ENCODE results near the gene TUBE1.

Gene TUBE1

DNA sequence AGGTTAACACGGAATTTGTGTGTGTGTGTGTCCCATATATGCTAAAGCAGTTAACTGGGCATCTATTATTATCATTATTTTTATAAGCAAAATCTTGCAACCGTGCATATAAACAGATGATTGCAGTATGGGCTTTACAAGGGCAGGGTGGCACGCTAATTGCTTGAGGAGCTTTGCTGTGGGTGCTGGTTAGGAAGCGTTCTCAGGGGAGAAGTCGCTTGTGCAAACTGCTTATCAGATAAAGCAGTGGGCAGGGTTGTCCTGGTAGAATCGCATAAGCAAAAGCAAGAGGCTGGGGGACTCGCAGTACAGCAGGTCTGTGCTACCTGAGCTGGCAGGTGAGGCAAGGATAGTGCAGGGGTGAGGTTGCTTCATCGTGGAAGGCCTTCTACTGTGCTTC, 43.1 kb downstream of the TUBE1 start:
- TF ChIP-seq SNAI2 (CRISPR knock-in tag; IDR thresholded peaks at IDR 0.05) (no peak), ARNTL (CRISPR knock-in tag; IDR thresholded peaks at IDR 0.05; ENCODE audit: borderline replicate concordance, low read depth) (no peak), GLIS3 (CRISPR knock-in tag; IDR thresholded peaks at IDR 0.05) (no peak), ZFP30 (CRISPR knock-in tag; IDR thresholded peaks at IDR 0.05) (no peak), ISL1 (CRISPR knock-in tag; IDR thresholded peaks at IDR 0.05) (no peak), TCF4 (CRISPR knock-in tag; IDR thresholded peaks at IDR 0.05; ENCODE audit: borderline replicate concordance) (no peak), TOX (CRISPR knock-in tag; IDR thresholded peaks at IDR 0.05; ENCODE audit: borderline replicate concordance) (no peak)
- TF ChIP-seq, protein P1, sequence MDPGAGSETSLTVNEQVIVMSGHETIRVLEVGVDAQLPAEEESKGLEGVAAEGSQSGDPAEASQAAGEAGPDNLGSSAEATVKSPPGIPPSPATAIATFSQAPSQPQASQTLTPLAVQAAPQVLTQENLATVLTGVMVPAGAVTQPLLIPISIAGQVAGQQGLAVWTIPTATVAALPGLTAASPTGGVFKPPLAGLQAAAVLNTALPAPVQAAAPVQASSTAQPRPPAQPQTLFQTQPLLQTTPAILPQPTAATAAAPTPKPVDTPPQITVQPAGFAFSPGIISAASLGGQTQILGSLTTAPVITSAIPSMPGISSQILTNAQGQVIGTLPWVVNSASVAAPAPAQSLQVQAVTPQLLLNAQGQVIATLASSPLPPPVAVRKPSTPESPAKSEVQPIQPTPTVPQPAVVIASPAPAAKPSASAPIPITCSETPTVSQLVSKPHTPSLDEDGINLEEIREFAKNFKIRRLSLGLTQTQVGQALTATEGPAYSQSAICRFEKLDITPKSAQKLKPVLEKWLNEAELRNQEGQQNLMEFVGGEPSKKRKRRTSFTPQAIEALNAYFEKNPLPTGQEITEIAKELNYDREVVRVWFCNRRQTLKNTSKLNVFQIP (CRISPR knock-in tag; IDR thresholded peaks at IDR 0.05; ENCODE audit: borderline replicate concordance, low read depth), result no peak
- ATAC-seq, result no peak

DNA sequence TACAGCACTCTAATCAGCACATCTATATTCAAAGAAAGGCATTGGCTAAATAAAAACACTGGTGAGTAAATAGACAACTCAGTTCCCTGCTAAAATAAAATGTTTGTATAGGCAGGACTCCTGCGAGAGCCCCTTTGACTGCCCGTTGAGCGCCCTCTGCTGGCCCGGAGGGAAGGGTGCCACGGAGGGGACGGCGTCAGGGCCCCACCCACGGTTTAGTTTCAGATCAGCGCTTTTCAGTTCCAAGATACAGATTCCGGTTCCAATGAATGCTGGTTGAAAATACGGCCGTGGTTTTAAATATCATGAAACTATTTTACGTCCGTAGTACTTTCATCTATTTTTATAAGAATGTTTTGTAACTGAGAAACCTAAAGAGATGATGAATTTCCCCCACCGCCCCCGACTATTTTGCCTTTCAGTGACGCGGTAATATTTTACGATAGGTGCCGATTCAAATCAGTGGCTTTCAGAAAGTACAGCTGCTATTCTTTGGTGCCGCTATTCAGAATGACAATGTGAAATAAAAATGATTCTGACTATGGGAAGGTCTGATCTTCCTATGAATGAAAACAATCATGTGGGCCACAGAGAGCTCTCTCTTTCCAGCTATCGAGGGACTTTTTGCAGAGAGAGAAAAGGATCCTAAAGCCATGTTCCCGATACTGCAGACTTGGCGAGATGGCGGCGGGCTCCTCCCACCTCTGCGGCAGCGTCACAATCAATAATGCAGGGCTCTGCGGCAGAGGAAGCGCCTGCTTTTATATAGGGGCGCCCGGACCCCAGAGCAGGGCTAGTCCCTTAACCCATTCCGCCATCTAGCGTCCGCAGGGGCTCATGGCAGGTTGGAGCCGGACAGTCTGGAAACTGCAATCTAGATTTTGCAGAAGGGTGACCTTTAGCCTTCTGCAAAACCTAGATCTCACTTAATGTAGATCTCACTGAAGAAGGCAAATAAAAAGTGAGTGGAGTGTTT, 44.0 kb downstream of the TUBE1 start:
- TF ChIP-seq GLIS3 (CRISPR knock-in tag; IDR thresholded peaks at IDR 0.05) (no peak), TCF4 (CRISPR knock-in tag; IDR thresholded peaks at IDR 0.05; ENCODE audit: borderline replicate concordance) (no peak), ZFP3 (CRISPR knock-in tag; IDR thresholded peaks at IDR 0.05) (no peak), ESRRG (CRISPR knock-in tag; IDR thresholded peaks at IDR 0.05) (no peak), OSR1 (CRISPR knock-in tag; IDR thresholded peaks at IDR 0.05) (no peak), ZNF565 (CRISPR knock-in tag; conservative IDR thresholded peaks at IDR 0.05; ENCODE audit: low read depth) (no peak), RARB (CRISPR knock-in tag; IDR thresholded peaks at IDR 0.05) (no peak), ZNF70 (CRISPR knock-in tag; IDR thresholded peaks at IDR 0.05) (no peak), ARNTL (CRISPR knock-in tag; IDR thresholded peaks at IDR 0.05; ENCODE audit: borderline replicate concordance, low read depth) (no peak), ZC3H10 (CRISPR knock-in tag; IDR thresholded peaks at IDR 0.05) (no peak), PPARA (CRISPR knock-in tag; IDR thresholded peaks at IDR 0.05; ENCODE audit: borderline replicate concordance) (no peak), ZFP30 (CRISPR knock-in tag; IDR thresholded peaks at IDR 0.05) (no peak), TOX (CRISPR knock-in tag; IDR thresholded peaks at IDR 0.05; ENCODE audit: borderline replicate concordance) (no peak)
- TF ChIP-seq, protein P2, sequence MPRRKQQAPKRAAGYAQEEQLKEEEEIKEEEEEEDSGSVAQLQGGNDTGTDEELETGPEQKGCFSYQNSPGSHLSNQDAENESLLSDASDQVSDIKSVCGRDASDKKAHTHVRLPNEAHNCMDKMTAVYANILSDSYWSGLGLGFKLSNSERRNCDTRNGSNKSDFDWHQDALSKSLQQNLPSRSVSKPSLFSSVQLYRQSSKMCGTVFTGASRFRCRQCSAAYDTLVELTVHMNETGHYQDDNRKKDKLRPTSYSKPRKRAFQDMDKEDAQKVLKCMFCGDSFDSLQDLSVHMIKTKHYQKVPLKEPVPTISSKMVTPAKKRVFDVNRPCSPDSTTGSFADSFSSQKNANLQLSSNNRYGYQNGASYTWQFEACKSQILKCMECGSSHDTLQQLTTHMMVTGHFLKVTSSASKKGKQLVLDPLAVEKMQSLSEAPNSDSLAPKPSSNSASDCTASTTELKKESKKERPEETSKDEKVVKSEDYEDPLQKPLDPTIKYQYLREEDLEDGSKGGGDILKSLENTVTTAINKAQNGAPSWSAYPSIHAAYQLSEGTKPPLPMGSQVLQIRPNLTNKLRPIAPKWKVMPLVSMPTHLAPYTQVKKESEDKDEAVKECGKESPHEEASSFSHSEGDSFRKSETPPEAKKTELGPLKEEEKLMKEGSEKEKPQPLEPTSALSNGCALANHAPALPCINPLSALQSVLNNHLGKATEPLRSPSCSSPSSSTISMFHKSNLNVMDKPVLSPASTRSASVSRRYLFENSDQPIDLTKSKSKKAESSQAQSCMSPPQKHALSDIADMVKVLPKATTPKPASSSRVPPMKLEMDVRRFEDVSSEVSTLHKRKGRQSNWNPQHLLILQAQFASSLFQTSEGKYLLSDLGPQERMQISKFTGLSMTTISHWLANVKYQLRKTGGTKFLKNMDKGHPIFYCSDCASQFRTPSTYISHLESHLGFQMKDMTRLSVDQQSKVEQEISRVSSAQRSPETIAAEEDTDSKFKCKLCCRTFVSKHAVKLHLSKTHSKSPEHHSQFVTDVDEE (CRISPR knock-in tag; IDR thresholded peaks at IDR 0.05), result no peak
- TF ChIP-seq, protein P1 (CRISPR knock-in tag; IDR thresholded peaks at IDR 0.05; ENCODE audit: borderline replicate concordance, low read depth), result no peak
- TF ChIP-seq, protein P3, sequence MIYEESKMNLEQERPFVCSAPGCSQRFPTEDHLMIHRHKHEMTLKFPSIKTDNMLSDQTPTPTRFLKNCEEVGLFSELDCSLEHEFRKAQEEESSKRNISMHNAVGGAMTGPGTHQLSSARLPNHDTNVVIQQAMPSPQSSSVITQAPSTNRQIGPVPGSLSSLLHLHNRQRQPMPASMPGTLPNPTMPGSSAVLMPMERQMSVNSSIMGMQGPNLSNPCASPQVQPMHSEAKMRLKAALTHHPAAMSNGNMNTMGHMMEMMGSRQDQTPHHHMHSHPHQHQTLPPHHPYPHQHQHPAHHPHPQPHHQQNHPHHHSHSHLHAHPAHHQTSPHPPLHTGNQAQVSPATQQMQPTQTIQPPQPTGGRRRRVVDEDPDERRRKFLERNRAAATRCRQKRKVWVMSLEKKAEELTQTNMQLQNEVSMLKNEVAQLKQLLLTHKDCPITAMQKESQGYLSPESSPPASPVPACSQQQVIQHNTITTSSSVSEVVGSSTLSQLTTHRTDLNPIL (CRISPR knock-in tag; IDR thresholded peaks at IDR 0.05; ENCODE audit: low read depth), result no peak
- TF ChIP-seq, protein P4, sequence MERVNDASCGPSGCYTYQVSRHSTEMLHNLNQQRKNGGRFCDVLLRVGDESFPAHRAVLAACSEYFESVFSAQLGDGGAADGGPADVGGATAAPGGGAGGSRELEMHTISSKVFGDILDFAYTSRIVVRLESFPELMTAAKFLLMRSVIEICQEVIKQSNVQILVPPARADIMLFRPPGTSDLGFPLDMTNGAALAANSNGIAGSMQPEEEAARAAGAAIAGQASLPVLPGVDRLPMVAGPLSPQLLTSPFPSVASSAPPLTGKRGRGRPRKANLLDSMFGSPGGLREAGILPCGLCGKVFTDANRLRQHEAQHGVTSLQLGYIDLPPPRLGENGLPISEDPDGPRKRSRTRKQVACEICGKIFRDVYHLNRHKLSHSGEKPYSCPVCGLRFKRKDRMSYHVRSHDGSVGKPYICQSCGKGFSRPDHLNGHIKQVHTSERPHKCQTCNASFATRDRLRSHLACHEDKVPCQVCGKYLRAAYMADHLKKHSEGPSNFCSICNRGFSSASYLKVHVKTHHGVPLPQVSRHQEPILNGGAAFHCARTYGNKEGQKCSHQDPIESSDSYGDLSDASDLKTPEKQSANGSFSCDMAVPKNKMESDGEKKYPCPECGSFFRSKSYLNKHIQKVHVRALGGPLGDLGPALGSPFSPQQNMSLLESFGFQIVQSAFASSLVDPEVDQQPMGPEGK (CRISPR knock-in tag; IDR thresholded peaks at IDR 0.05; ENCODE audit: borderline replicate concordance), result no peak
- ATAC-seq, result peak; percentile 96

DNA sequence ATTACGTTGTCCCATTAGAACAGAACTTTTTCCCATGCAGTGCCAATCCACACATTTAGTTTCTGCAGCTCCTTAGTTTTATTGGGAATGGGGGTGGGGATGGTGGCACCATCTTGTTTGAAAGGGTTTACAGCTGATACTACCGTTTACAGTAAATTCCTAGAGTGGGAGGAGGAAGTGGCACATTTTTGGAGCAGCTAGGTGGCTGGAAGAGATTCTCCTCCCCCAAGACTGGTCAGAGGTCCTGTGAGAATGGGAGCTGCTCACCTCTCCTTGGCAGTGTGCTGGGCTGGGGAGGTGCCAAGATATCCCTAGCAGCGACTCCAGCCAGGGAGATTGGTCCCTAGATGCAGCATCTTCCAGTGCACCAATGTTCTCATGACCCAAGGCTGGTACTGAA, 45.7 kb downstream of the TUBE1 start:
- no peak for ATAC-seq
- TF ChIP-seq, protein P5, sequence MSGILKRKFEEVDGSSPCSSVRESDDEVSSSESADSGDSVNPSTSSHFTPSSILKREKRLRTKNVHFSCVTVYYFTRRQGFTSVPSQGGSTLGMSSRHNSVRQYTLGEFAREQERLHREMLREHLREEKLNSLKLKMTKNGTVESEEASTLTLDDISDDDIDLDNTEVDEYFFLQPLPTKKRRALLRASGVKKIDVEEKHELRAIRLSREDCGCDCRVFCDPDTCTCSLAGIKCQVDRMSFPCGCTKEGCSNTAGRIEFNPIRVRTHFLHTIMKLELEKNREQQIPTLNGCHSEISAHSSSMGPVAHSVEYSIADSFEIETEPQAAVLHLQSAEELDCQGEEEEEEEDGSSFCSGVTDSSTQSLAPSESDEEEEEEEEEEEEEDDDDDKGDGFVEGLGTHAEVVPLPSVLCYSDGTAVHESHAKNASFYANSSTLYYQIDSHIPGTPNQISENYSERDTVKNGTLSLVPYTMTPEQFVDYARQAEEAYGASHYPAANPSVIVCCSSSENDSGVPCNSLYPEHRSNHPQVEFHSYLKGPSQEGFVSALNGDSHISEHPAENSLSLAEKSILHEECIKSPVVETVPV (CRISPR knock-in tag; IDR thresholded peaks at IDR 0.05), result no peak
- TF ChIP-seq TCF4 (CRISPR knock-in tag; IDR thresholded peaks at IDR 0.05; ENCODE audit: borderline replicate concordance) (no peak), ZFP3 (CRISPR knock-in tag; IDR thresholded peaks at IDR 0.05) (no peak), GLIS3 (CRISPR knock-in tag; IDR thresholded peaks at IDR 0.05) (no peak), TOX (CRISPR knock-in tag; IDR thresholded peaks at IDR 0.05; ENCODE audit: borderline replicate concordance) (no peak), ESRRG (CRISPR knock-in tag; IDR thresholded peaks at IDR 0.05) (no peak), ARNTL (CRISPR knock-in tag; IDR thresholded peaks at IDR 0.05; ENCODE audit: borderline replicate concordance, low read depth) (no peak)
- TF ChIP-seq, protein P1 (CRISPR knock-in tag; IDR thresholded peaks at IDR 0.05; ENCODE audit: borderline replicate concordance, low read depth), result no peak

Data from SK-N-SH treated with all-trans-retinoic acid at 6 μM for 48 hours (cell line).